ENCODE measurements around the gene PITX2. TPM values are rescaled to one million over a fixed set of nuclear protein-coding genes. Genes with fewer than 3 reads are reported as not detected.
"Not testable (repeated sequence)": the region's sequence is repeated elsewhere in the genome, so short reads cannot be mapped to it uniquely, and the experiment has no call there.

PITX2 gene
- total RNA-seq, 1 donor = 0.36 TPM

- Histone ChIP-seq H3K27ac (ENCODE audit: low read depth, low read length) (no peak overlapping the region), H3K79me2 (ENCODE audit: insufficient read depth, low read length) (no peaks in the 10 kb centered on the region), H3K27me3 (ENCODE audit: insufficient read depth, low read length) (no peaks in the 10 kb centered on the region), H2AFZ (ENCODE audit: low read length) (peak overlapping the region; percentile 63), H4K20me1 (ENCODE audit: insufficient read depth, low read length) (no peaks in the 10 kb centered on the region), H3K4me3 (ENCODE audit: insufficient read depth, low read length) (peak overlapping the region; percentile 53), H3K36me3 (ENCODE audit: insufficient read depth, low read length) (no peaks in the 10 kb centered on the region), H3K4me2 (ENCODE audit: insufficient read depth, low read length) (peak overlapping the region; percentile 78), H3K4me1 (ENCODE audit: insufficient read depth, low read length) (no peaks in the 10 kb centered on the region), H3K9me3 (ENCODE audit: low read depth, low read length) (no peaks in the 10 kb centered on the region)
- TF ChIP-seq CTCF (IDR thresholded peaks at IDR 0.05; ENCODE audit: extremely low read depth, low read depth, low read length) = peak; percentile 67
- peak; percentile 89 for DNase-seq (ENCODE audit: insufficient read length, low spot score, missing footprints)
These were observed 36.6 kb downstream of the PITX2 start for GRCh38 chr4:110586131-110586850.

- H3K9me3 ChIP-seq (ENCODE audit: low read depth, low read length); H3K36me3 ChIP-seq (ENCODE audit: insufficient read depth, low read length); H3K4me2 ChIP-seq (ENCODE audit: insufficient read depth, low read length); DNase-seq (ENCODE audit: insufficient read length, low spot score, missing footprints); H3K4me1 ChIP-seq (ENCODE audit: insufficient read depth, low read length); H3K27ac ChIP-seq (ENCODE audit: low read depth, low read length); H3K4me3 ChIP-seq (ENCODE audit: insufficient read depth, low read length); H4K20me1 ChIP-seq (ENCODE audit: insufficient read depth, low read length); H3K27me3 ChIP-seq (ENCODE audit: insufficient read depth, low read length); H2AFZ ChIP-seq (ENCODE audit: low read length); H3K79me2 ChIP-seq (ENCODE audit: insufficient read depth, low read length): not testable (repeated sequence)
These were observed 46.2 kb downstream of the PITX2 start for GRCh38 chr4:110576696-110577095.

Other genes starting within 250 kb of the PITX2 start
- 0.59 and 1.1 TPM in 2 replicates for gene ENPEP, start 146.9 kb downstream of the PITX2 start, total RNA-seq

Data from osteoblast (primary cell).